Trophoblast cell (in vitro differentiated cells and primary cell): Measurements from ENCODE around the gene SLC38A11.
A peak's percentile ranks its signal among the peaks of the same experiment; 100 is the strongest.

ENCODE experiments used
- DNase-seq, 2 donors: peaks; one replicate each; pipeline ENCODE4 v3.0.0-alpha.2; 2016
- H2AFZ ChIP-seq: 2 replicates; pipeline ENCODE4 v1.6.1; 2013; ENCODE audit warnings: low read length, moderate library complexity, mild to moderate bottlenecking; ENCODE audit not compliant: insufficient read depth, poor library complexity
- H2AK5ac ChIP-seq: 2 replicates; pipeline ENCODE4 v1.6.1; 2013; ENCODE audit warnings: mild to moderate bottlenecking, low read length
- H2BK120ac ChIP-seq: 2 replicates; pipeline ENCODE4 v1.6.1; 2013; ENCODE audit warnings: low read length, mild to moderate bottlenecking, moderate library complexity; ENCODE audit not compliant: insufficient read depth, poor library complexity
- H2BK12ac ChIP-seq: 2 replicates; pipeline ENCODE4 v1.6.1; 2013; ENCODE audit warnings: mild to moderate bottlenecking, low read length, moderate library complexity
- H2BK5ac ChIP-seq: 2 replicates; pipeline ENCODE4 v1.6.1; 2013; ENCODE audit warnings: low read length, low read depth, moderate library complexity, mild to moderate bottlenecking; ENCODE audit not compliant: poor library complexity
- H3K14ac ChIP-seq: 2 replicates; pipeline ENCODE4 v1.6.1; 2013; ENCODE audit warnings: mild to moderate bottlenecking, low read length
- H3K18ac ChIP-seq: 2 replicates; pipeline ENCODE4 v1.6.1; 2013; ENCODE audit warnings: mild to moderate bottlenecking, low read length
- H3K23ac ChIP-seq: 2 replicates; pipeline ENCODE4 v1.6.1; 2013; ENCODE audit warnings: low read length
- H3K27ac ChIP-seq: 2 replicates; pipeline ENCODE4 v1.5.1; 2013; ENCODE audit warnings: low read depth, mild to moderate bottlenecking, inconsistent platforms, low read length, moderate library complexity
- H3K27me3 ChIP-seq: 2 replicates; pipeline ENCODE4 v1.6.1; 2013; ENCODE audit warnings: inconsistent platforms, mild to moderate bottlenecking, low read length, moderate library complexity; ENCODE audit not compliant: insufficient read depth
- H3K36me3 ChIP-seq, 2 experiments: 1 replicate in 1 of 2; 2 replicates in 1 of 2; pipeline ENCODE4 v1.6.1; 2013; ENCODE audit warnings: low read length in 2 of 2, mild to moderate bottlenecking in 2 of 2, moderate library complexity in 1 of 2; ENCODE audit not compliant: insufficient read depth in 2 of 2, control insufficient read depth in 1 of 2
- H3K4ac ChIP-seq: 2 replicates; pipeline ENCODE4 v1.6.1; 2013; ENCODE audit warnings: low read depth, mild to moderate bottlenecking, low read length, moderate library complexity
- H3K4me1 ChIP-seq, 2 experiments: 1 replicate in 1 of 2; 2 replicates in 1 of 2; pipeline ENCODE4 v1.6.1; 2013; ENCODE audit warnings: low read length in 2 of 2, mild to moderate bottlenecking in 2 of 2, moderate library complexity in 1 of 2; ENCODE audit not compliant: insufficient read depth in 2 of 2, control insufficient read depth in 1 of 2
- H3K4me2 ChIP-seq: 2 replicates; pipeline ENCODE4 v1.6.1; 2013; ENCODE audit warnings: inconsistent platforms, mild to moderate bottlenecking, low read length, moderate library complexity
- H3K4me3 ChIP-seq: 2 replicates; pipeline ENCODE4 v1.5.1; 2013; ENCODE audit warnings: mild to moderate bottlenecking, low read depth, low read length, inconsistent platforms
- H3K79me1 ChIP-seq: one replicate; pipeline ENCODE4 v1.6.1; 2013; ENCODE audit warnings: low read length
- H3K79me2 ChIP-seq: 2 replicates; pipeline ENCODE4 v1.6.1; 2013; ENCODE audit warnings: low read length, mild to moderate bottlenecking; ENCODE audit not compliant: control insufficient read depth, insufficient read depth, poor library complexity
- H3K9ac ChIP-seq: 2 replicates; pipeline ENCODE4 v1.6.1; 2013; ENCODE audit warnings: mild to moderate bottlenecking, low read length
- H3K9me3 ChIP-seq: 2 replicates; pipeline ENCODE4 v1.6.1; 2013; ENCODE audit warnings: low read depth, mild to moderate bottlenecking, control low read depth, inconsistent platforms, low read length; ENCODE audit not compliant: insufficient read depth
- H4K12ac ChIP-seq: 2 replicates; pipeline ENCODE4 v1.6.1; 2013; ENCODE audit warnings: low read depth, mild to moderate bottlenecking, low read length, moderate library complexity
- H4K8ac ChIP-seq: 2 replicates; pipeline ENCODE4 v1.6.1; 2013; ENCODE audit warnings: low read depth, mild to moderate bottlenecking, low read length, moderate library complexity
- H4K91ac ChIP-seq: one replicate; pipeline ENCODE4 v1.6.1; 2013; ENCODE audit warnings: low read depth, mild to moderate bottlenecking, low read length, moderate library complexity
- WGBS: extraction: QIAGEN DNeasy Blood & Tissue Kit; methylation state at CpG from one replicate; pipeline ENCODE4 v1.1.7; 2013; ENCODE audit warnings: missing lambda C conversion rate; ENCODE audit not compliant: insufficient read length, insufficient coverage; ENCODE audit errors: extremely low coverage; 5-methylcytosine and 5-hydroxymethylcytosine counted together

Gene SLC38A11

GRCh38 chr2:164910101-164910899, 45.0 kb downstream of the SLC38A11 start:
- H2AFZ ChIP-seq, result no peak overlapping the region
- no peak overlapping the region for H4K12ac ChIP-seq
- H3K79me1 ChIP-seq, result peaks cover 6% of the 10 kb centered on the region
- H3K14ac ChIP-seq, result no peak overlapping the region
- no peak overlapping the region for H2BK12ac ChIP-seq
- no CpG with 5 or more reads among the region's 6 CpGs for WGBS
- no peak overlapping the region for H3K4me3 ChIP-seq
- H3K9ac ChIP-seq, result no peak overlapping the region
- no peaks in the 10 kb centered on the region for H3K27me3 ChIP-seq
- H4K91ac ChIP-seq, result peak overlapping the region; percentile 73
- no peaks in the 10 kb centered on the region for H3K36me3 ChIP-seq
- H3K23ac ChIP-seq, result no peak overlapping the region
- no peaks in the 10 kb centered on the region for H3K79me2 ChIP-seq
- H3K4me2 ChIP-seq, result peak overlapping the region; percentile 48
- peak; percentile 84 to 90 for DNase-seq
- peak overlapping the region; percentile 89 for H2BK120ac ChIP-seq
- H2BK5ac ChIP-seq, result peak overlapping the region; percentile 78
- peak overlapping the region; percentile 98 for H3K27ac ChIP-seq
- H3K9me3 ChIP-seq, result no peaks in the 10 kb centered on the region
- H3K4me1 ChIP-seq, result peaks cover 0 to 3% of the 10 kb centered on the region in 2 experiments
- no peak overlapping the region for H4K8ac ChIP-seq
- no peak overlapping the region for H3K18ac ChIP-seq
- no peak overlapping the region for H3K4ac ChIP-seq
- no peak overlapping the region for H2AK5ac ChIP-seq

GRCh38 chr2:164906947-164907346, 48.4 kb downstream of the SLC38A11 start:
- Histone ChIP-seq H3K36me3 (no peaks in the 10 kb centered on the region), H3K4me3 (no peak overlapping the region), H3K4ac (no peak overlapping the region), H3K79me2 (peaks cover 1% of the 10 kb centered on the region), H4K12ac (no peak overlapping the region), H3K14ac (no peak overlapping the region), H2AK5ac (no peak overlapping the region), H3K23ac (no peak overlapping the region), H3K4me2 (no peak overlapping the region), H3K79me1 (peaks cover 7% of the 10 kb centered on the region), H3K18ac (no peak overlapping the region), H4K91ac (no peak overlapping the region), H3K9me3 (no peaks in the 10 kb centered on the region), H3K27ac (no peak overlapping the region), H2BK5ac (no peak overlapping the region), H3K27me3 (no peaks in the 10 kb centered on the region), H3K4me1 (peaks cover 0 to 3% of the 10 kb centered on the region in 2 experiments), H2BK12ac (no peak overlapping the region), H2BK120ac (no peak overlapping the region), H4K8ac (no peak overlapping the region), H3K9ac (no peak overlapping the region), H2AFZ (no peak overlapping the region)
- WGBS, result no CpG with 5 or more reads among the region's 2 CpGs
- DNase-seq, result no peak

GRCh38 chr2:164905307-164905706, 50.0 kb downstream of the SLC38A11 start:
- Histone ChIP-seq H3K27me3 (no peaks in the 10 kb centered on the region), H4K8ac (no peak overlapping the region), H3K36me3 (no peaks in the 10 kb centered on the region), H2AK5ac (no peak overlapping the region), H2BK12ac (no peak overlapping the region), H3K18ac (no peak overlapping the region), H2BK120ac (no peak overlapping the region), H3K4ac (no peak overlapping the region), H3K14ac (no peak overlapping the region), H3K9ac (no peak overlapping the region), H3K79me1 (peaks cover 4% of the 10 kb centered on the region), H3K27ac (no peak overlapping the region), H3K4me3 (no peak overlapping the region), H4K12ac (no peak overlapping the region), H3K79me2 (peaks cover 1% of the 10 kb centered on the region), H3K9me3 (no peaks in the 10 kb centered on the region), H3K23ac (no peak overlapping the region), H3K4me2 (no peak overlapping the region), H4K91ac (no peak overlapping the region), H2BK5ac (no peak overlapping the region), H2AFZ (no peak overlapping the region), H3K4me1 (peaks cover 0 to 3% of the 10 kb centered on the region in 2 experiments)
- WGBS, result no CpG with 5 or more reads among the region's 6 CpGs
- DNase-seq, result no peak

DNA sequence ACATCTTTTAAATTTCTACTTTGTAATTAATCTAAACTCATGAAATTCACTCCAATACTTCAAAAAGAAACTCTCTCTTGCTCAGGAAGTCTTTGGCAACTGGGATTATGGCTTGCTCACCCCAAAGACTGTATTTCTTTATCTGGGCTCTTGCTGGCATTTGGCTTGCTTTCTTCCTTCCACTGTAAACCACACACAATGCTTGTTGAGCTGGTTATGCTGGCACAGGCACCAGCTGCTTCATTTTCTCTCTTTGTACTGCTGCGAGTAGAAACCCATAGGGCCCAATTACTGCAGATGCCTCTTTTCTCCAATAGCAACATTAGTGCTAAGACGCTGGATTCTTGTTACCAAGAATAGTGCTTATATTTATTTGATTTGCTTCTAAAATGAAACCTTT, 51.4 kb downstream of the SLC38A11 start:
- H4K91ac ChIP-seq, result no peak overlapping the region
- H2AK5ac ChIP-seq, result no peak overlapping the region
- peak in 1 of 2 donors; percentile 25 for DNase-seq
- peaks cover 1% of the 10 kb centered on the region for H3K79me2 ChIP-seq
- H3K14ac ChIP-seq, result no peak overlapping the region
- H4K12ac ChIP-seq, result no peak overlapping the region
- H3K4ac ChIP-seq, result no peak overlapping the region
- H3K27me3 ChIP-seq, result no peaks in the 10 kb centered on the region
- no peak overlapping the region for H3K23ac ChIP-seq
- no peak overlapping the region for H2BK5ac ChIP-seq
- H2BK12ac ChIP-seq, result no peak overlapping the region
- no peak overlapping the region for H3K4me2 ChIP-seq
- no peak overlapping the region for H3K18ac ChIP-seq
- H3K4me1 ChIP-seq, result no peaks in the 10 kb centered on the region
- H3K79me1 ChIP-seq, result peaks cover 3% of the 10 kb centered on the region
- no peak overlapping the region for H2BK120ac ChIP-seq
- no peak overlapping the region for H4K8ac ChIP-seq
- H2AFZ ChIP-seq, result no peak overlapping the region
- H3K9ac ChIP-seq, result no peak overlapping the region
- H3K36me3 ChIP-seq, result no peaks in the 10 kb centered on the region
- no peaks in the 10 kb centered on the region for H3K9me3 ChIP-seq
- no CpG with 5 or more reads among the region's 2 CpGs for WGBS
- no peak overlapping the region for H3K4me3 ChIP-seq
- H3K27ac ChIP-seq, result no peak overlapping the region
